Measurements from ENCODE around the gene VSIG2. TPM values are rescaled to one million over a fixed set of nuclear protein-coding genes. Genes with fewer than 3 reads are reported as not detected.

VSIG2 gene
- total and polyA plus RNA-seq, 10 of the 15 experiments (the other 5 are each of a cell fraction or from before 2014, with no cell fraction given): 0.13 to 0.31 (median 0.15) TPM; not detected in 5

DNA sequence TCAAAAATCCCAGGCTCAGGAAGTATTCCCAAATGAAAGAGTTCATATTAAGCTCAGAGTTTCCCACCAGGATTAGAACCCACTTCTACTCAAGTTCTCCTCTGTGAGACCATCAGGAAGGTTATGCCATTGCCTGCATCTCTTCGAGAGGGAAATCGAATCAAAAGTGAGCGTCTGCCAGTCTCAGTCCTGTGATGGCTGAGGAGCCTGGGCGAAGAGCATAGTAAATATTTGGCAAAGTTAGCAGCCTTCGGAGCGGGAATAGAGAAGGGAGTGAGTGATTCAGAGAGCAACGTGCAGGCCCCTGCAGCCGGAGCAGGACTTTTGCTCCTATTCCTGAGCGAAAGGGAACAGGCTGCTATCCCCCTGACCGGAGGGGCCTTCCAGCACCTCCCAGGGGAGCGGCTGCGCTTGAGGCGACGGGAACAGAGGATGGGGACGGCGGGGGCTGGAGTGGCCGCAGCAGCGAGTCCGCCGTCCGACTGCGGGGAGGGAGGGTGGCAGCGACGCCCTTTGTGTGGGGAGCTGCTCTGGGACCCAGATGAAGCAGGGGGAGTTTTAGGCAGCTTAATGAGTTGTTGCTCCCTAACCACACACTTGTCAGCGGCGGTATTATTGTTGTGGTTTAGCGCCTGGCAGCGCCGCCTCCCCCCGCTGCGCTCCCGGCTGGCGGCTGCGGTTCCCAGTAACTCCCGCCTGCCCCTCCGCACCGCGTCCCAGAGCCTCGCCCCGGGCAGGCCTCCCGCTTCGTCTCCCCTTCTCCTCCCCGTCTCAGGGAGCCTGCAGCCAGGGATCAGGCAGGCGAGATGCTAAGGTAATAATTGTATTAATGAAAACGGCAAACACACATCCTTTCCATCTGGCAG lies 34.0 kb downstream of the VSIG2 start (continued):
- TF ChIP-seq ATF7 (IDR thresholded peaks at IDR 0.05; ENCODE audit: low read depth) (no peak), MXI1 (IDR thresholded peaks at IDR 0.05; ENCODE audit: low read depth, low read length) (peak; percentile 38; the same call in 1 of the 2 replicates), HCFC1 (IDR thresholded peaks at IDR 0.05; ENCODE audit: low read length) (no peak), ZNF274 (IDR thresholded peaks at IDR 0.05; ENCODE audit: insufficient read depth, insufficient read length) (no peak), ZNF217 (IDR thresholded peaks at IDR 0.05) (no peak), EGR1 (IDR thresholded peaks at IDR 0.05; ENCODE audit: borderline replicate concordance in 1 of 2, low read depth in 2 of 2, low read length in 2 of 2) (no peak), CREM (IDR thresholded peaks at IDR 0.05; ENCODE audit: low read depth) (no peak), KLF5 (IDR thresholded peaks at IDR 0.05; ENCODE audit: partially characterized antibody) (no peak), YBX1 (IDR thresholded peaks at IDR 0.05) (no peak), NBN (IDR thresholded peaks at IDR 0.05) (no peak), HDGF (IDR thresholded peaks at IDR 0.05) (no peak), SMAD1 (IDR thresholded peaks at IDR 0.05; ENCODE audit: low read depth, partially characterized antibody) (no peak)
- TF ChIP-seq, protein P1, sequence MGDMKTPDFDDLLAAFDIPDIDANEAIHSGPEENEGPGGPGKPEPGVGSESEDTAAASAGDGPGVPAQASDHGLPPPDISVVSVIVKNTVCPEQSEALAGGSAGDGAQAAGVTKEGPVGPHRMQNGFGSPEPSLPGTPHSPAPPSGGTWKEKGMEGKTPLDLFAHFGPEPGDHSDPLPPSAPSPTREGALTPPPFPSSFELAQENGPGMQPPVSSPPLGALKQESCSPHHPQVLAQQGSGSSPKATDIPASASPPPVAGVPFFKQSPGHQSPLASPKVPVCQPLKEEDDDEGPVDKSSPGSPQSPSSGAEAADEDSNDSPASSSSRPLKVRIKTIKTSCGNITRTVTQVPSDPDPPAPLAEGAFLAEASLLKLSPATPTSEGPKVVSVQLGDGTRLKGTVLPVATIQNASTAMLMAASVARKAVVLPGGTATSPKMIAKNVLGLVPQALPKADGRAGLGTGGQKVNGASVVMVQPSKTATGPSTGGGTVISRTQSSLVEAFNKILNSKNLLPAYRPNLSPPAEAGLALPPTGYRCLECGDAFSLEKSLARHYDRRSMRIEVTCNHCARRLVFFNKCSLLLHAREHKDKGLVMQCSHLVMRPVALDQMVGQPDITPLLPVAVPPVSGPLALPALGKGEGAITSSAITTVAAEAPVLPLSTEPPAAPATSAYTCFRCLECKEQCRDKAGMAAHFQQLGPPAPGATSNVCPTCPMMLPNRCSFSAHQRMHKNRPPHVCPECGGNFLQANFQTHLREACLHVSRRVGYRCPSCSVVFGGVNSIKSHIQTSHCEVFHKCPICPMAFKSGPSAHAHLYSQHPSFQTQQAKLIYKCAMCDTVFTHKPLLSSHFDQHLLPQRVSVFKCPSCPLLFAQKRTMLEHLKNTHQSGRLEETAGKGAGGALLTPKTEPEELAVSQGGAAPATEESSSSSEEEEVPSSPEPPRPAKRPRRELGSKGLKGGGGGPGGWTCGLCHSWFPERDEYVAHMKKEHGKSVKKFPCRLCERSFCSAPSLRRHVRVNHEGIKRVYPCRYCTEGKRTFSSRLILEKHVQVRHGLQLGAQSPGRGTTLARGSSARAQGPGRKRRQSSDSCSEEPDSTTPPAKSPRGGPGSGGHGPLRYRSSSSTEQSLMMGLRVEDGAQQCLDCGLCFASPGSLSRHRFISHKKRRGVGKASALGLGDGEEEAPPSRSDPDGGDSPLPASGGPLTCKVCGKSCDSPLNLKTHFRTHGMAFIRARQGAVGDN (IDR thresholded peaks at IDR 0.05): no peak
- TF ChIP-seq, protein P2, sequence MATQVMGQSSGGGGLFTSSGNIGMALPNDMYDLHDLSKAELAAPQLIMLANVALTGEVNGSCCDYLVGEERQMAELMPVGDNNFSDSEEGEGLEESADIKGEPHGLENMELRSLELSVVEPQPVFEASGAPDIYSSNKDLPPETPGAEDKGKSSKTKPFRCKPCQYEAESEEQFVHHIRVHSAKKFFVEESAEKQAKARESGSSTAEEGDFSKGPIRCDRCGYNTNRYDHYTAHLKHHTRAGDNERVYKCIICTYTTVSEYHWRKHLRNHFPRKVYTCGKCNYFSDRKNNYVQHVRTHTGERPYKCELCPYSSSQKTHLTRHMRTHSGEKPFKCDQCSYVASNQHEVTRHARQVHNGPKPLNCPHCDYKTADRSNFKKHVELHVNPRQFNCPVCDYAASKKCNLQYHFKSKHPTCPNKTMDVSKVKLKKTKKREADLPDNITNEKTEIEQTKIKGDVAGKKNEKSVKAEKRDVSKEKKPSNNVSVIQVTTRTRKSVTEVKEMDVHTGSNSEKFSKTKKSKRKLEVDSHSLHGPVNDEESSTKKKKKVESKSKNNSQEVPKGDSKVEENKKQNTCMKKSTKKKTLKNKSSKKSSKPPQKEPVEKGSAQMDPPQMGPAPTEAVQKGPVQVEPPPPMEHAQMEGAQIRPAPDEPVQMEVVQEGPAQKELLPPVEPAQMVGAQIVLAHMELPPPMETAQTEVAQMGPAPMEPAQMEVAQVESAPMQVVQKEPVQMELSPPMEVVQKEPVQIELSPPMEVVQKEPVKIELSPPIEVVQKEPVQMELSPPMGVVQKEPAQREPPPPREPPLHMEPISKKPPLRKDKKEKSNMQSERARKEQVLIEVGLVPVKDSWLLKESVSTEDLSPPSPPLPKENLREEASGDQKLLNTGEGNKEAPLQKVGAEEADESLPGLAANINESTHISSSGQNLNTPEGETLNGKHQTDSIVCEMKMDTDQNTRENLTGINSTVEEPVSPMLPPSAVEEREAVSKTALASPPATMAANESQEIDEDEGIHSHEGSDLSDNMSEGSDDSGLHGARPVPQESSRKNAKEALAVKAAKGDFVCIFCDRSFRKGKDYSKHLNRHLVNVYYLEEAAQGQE (IDR thresholded peaks at IDR 0.05; ENCODE audit: low read depth, low read length): no peak
- TF ChIP-seq, protein P3, sequence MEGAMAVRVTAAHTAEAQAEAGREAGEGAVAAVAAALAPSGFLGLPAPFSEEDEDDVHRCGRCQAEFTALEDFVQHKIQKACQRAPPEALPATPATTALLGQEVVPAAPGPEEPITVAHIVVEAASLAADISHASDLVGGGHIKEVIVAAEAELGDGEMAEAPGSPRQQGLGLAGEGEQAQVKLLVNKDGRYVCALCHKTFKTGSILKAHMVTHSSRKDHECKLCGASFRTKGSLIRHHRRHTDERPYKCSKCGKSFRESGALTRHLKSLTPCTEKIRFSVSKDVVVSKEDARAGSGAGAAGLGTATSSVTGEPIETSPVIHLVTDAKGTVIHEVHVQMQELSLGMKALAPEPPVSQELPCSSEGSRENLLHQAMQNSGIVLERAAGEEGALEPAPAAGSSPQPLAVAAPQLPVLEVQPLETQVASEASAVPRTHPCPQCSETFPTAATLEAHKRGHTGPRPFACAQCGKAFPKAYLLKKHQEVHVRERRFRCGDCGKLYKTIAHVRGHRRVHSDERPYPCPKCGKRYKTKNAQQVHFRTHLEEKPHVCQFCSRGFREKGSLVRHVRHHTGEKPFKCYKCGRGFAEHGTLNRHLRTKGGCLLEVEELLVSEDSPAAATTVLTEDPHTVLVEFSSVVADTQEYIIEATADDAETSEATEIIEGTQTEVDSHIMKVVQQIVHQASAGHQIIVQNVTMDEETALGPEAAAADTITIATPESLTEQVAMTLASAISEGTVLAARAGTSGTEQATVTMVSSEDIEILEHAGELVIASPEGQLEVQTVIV (IDR thresholded peaks at IDR 0.05; ENCODE audit: borderline replicate concordance, partially characterized antibody): no peak
- TF ChIP-seq, protein P4, sequence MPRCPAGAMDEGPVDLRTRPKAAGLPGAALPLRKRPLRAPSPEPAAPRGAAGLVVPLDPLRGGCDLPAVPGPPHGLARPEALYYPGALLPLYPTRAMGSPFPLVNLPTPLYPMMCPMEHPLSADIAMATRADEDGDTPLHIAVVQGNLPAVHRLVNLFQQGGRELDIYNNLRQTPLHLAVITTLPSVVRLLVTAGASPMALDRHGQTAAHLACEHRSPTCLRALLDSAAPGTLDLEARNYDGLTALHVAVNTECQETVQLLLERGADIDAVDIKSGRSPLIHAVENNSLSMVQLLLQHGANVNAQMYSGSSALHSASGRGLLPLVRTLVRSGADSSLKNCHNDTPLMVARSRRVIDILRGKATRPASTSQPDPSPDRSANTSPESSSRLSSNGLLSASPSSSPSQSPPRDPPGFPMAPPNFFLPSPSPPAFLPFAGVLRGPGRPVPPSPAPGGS (IDR thresholded peaks at IDR 0.05; ENCODE audit: borderline replicate concordance, insufficient read depth, low read depth, low read length, poor library complexity, severe bottlenecking): no peak
- TF ChIP-seq, protein P5, sequence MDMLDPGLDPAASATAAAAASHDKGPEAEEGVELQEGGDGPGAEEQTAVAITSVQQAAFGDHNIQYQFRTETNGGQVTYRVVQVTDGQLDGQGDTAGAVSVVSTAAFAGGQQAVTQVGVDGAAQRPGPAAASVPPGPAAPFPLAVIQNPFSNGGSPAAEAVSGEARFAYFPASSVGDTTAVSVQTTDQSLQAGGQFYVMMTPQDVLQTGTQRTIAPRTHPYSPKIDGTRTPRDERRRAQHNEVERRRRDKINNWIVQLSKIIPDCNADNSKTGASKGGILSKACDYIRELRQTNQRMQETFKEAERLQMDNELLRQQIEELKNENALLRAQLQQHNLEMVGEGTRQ (IDR thresholded peaks at IDR 0.05; ENCODE audit: borderline replicate concordance, low read depth, low read length): no peak
